Measurements from ENCODE around the gene ASB8. TPM values are rescaled to one million over a fixed set of nuclear protein-coding genes. Genes with fewer than 3 reads are reported as not detected.
"Not testable (repeated sequence)": the region's sequence is repeated elsewhere in the genome, so short reads cannot be mapped to it uniquely, and the experiment has no call there.

Gene ASB8
- total RNA-seq, 1 experiment from 2014 or later = 34.4 TPM

GRCh38 chr12:48126953-48127630 lies 30.2 kb downstream of the ASB8 start:
- Histone ChIP-seq H3K36me3 (ENCODE audit: low read depth, low read length) (peaks cover 24% of the 10 kb centered on the region; the same call in 1 of the 2 replicates), H3K9ac (ENCODE audit: low read length) (no peak overlapping the region), H3K4me1 (ENCODE audit: insufficient read depth, low read length) (no peaks in the 10 kb centered on the region), H3K4me2 (ENCODE audit: low read length) (no peak overlapping the region), H4K20me1 (ENCODE audit: low read length) (no peaks in the 10 kb centered on the region), H3F3A (ENCODE audit: low read length, unreplicated experiment) (no peaks in the 10 kb centered on the region), H3K9me2 (replicated peaks; ENCODE audit: low read length) (no peaks in the 10 kb centered on the region), H3K9me3 (ENCODE audit: low read length) (no peaks in the 10 kb centered on the region), H2AFZ (ENCODE audit: low read length) (no peak overlapping the region), H3K27me3 (ENCODE audit: low read length) (no peaks in the 10 kb centered on the region), H3K79me2 (ENCODE audit: low read length) (peaks cover 2% of the 10 kb centered on the region; the same call in 1 of the 2 replicates), H3K27ac (ENCODE audit: low read length) (no peak overlapping the region), H3K4me3 (ENCODE audit: low read length) (no peak overlapping the region)
- DNase-seq (no peak), ATAC-seq (no peak)
- BruUV-seq (replicated peaks) = no TSS peak
- no peak for TF ChIP-seq EZH2 (IDR thresholded peaks at IDR 0.05; ENCODE audit: low read length, unreplicated experiment)
- ChIA-PET POLR2A (ENCODE audit: unreplicated experiment) (no interaction called here), CTCF (no interaction called here)
- intact Hi-C loops (cut with micrococcal nuclease) = no loop called here

- TF ChIP-seq EZH2 (IDR thresholded peaks at IDR 0.05; ENCODE audit: low read length, unreplicated experiment) (no peak), EZH2phosphoT487 (IDR thresholded peaks at IDR 0.05; ENCODE audit: borderline replicate concordance, low read length) (no peak), CTCF (conservative IDR thresholded peaks at IDR 0.05; ENCODE audit: low read depth, low read length) (no peak)
- no peaks in the 10 kb centered on the region for H3K27me3 ChIP-seq (ENCODE audit: low read length)
- no peaks in the 10 kb centered on the region for H4K20me1 ChIP-seq (ENCODE audit: low read length)
- peaks cover 13% of the 10 kb centered on the region for H3K79me2 ChIP-seq (ENCODE audit: low read length)
- intact Hi-C loops (cut with micrococcal nuclease) = no loop called here
- no peak overlapping the region for H3K4me3 ChIP-seq (ENCODE audit: low read length)
- ChIA-PET POLR2A (ENCODE audit: unreplicated experiment) (no interaction called here), CTCF (no interaction called here)
- peaks cover 21% of the 10 kb centered on the region; the same call in 1 of the 2 replicates for H3K36me3 ChIP-seq (ENCODE audit: low read depth, low read length)
- no peaks in the 10 kb centered on the region for H3F3A ChIP-seq (ENCODE audit: low read length, unreplicated experiment)
- no peak overlapping the region for H3K9ac ChIP-seq (ENCODE audit: low read length)
- H3K4me2 ChIP-seq (ENCODE audit: low read length) = no peak overlapping the region
- no peaks in the 10 kb centered on the region for H3K4me1 ChIP-seq (ENCODE audit: insufficient read depth, low read length)
- DNase-seq = no peak
- no peaks in the 10 kb centered on the region for H3K9me2 ChIP-seq (replicated peaks; ENCODE audit: low read length)
- BruUV-seq (replicated peaks) = no TSS peak
- no peak for ATAC-seq
- no peak overlapping the region for H2AFZ ChIP-seq (ENCODE audit: low read length)
- H3K27ac ChIP-seq (ENCODE audit: low read length) = no peak overlapping the region
- H3K9me3 ChIP-seq (ENCODE audit: low read length) = no peaks in the 10 kb centered on the region
These were observed 31.3 kb downstream of the ASB8 start for GRCh38 chr12:48125985-48126384.

GRCh38 chr12:48125542-48125941 lies 31.8 kb downstream of the ASB8 start:
- H3K4me1 ChIP-seq (ENCODE audit: insufficient read depth, low read length); H3K4me3 ChIP-seq (ENCODE audit: low read length); H3K27ac ChIP-seq (ENCODE audit: low read length); H2AFZ ChIP-seq (ENCODE audit: low read length); H3K9me3 ChIP-seq (ENCODE audit: low read length); CTCF ChIA-PET; H3F3A ChIP-seq (ENCODE audit: low read length, unreplicated experiment); DNase-seq; BruUV-seq (replicated peaks); POLR2A ChIA-PET (ENCODE audit: unreplicated experiment); H3K4me2 ChIP-seq (ENCODE audit: low read length); ATAC-seq; H3K9ac ChIP-seq (ENCODE audit: low read length); intact Hi-C loops (cut with micrococcal nuclease); H3K27me3 ChIP-seq (ENCODE audit: low read length); H4K20me1 ChIP-seq (ENCODE audit: low read length); H3K9me2 ChIP-seq (replicated peaks; ENCODE audit: low read length): not testable (repeated sequence)
- Histone ChIP-seq H3K36me3 (ENCODE audit: low read depth, low read length) (peaks cover 18% of the 10 kb centered on the region; the same call in 1 of the 2 replicates), H3K79me2 (ENCODE audit: low read length) (peaks cover 17% of the 10 kb centered on the region)

GRCh38 chr12:48123169-48123568 lies 34.1 kb downstream of the ASB8 start:
- Histone ChIP-seq H2AFZ (ENCODE audit: low read length) (no peak overlapping the region), H4K20me1 (ENCODE audit: low read length) (no peaks in the 10 kb centered on the region), H3K9ac (ENCODE audit: low read length) (no peak overlapping the region), H3K4me3 (ENCODE audit: low read length) (no peak overlapping the region), H3K4me2 (ENCODE audit: low read length) (no peak overlapping the region), H3K36me3 (ENCODE audit: low read depth, low read length) (peaks cover 10% of the 10 kb centered on the region; the same call in 1 of the 2 replicates), H3K9me3 (ENCODE audit: low read length) (no peaks in the 10 kb centered on the region), H3K79me2 (ENCODE audit: low read length) (peaks cover 28% of the 10 kb centered on the region), H3K9me2 (replicated peaks; ENCODE audit: low read length) (no peaks in the 10 kb centered on the region), H3K4me1 (ENCODE audit: insufficient read depth, low read length) (peaks cover 14% of the 10 kb centered on the region), H3K27ac (ENCODE audit: low read length) (no peak overlapping the region), H3F3A (ENCODE audit: low read length, unreplicated experiment) (no peaks in the 10 kb centered on the region), H3K27me3 (ENCODE audit: low read length) (no peaks in the 10 kb centered on the region)
- no TSS peak for BruUV-seq (replicated peaks)
- DNase-seq = no peak
- ATAC-seq = no peak
- TF ChIP-seq EZH2 (IDR thresholded peaks at IDR 0.05; ENCODE audit: low read length, unreplicated experiment) (no peak), EZH2phosphoT487 (IDR thresholded peaks at IDR 0.05; ENCODE audit: borderline replicate concordance, low read length) (no peak), CTCF (conservative IDR thresholded peaks at IDR 0.05; ENCODE audit: low read depth, low read length) (no peak)
- intact Hi-C loops (cut with micrococcal nuclease) = no loop called here
- ChIA-PET POLR2A (ENCODE audit: unreplicated experiment) (no interaction called here), CTCF (no interaction called here)
